Tibial nerve (tissue), 4 donors: ENCODE measurements around the gene DNAJB13. TPM values are rescaled to one million over a fixed set of nuclear protein-coding genes. Genes with fewer than 3 reads are reported as not detected.

Experiments
- DNase-seq, 2 donors: peaks; one replicate each; pipeline ENCODE4 v3.0.0-alpha.2; 2019; ENCODE audit warnings: low spot score in 2 of 2
- H3K27ac ChIP-seq, 4 donors: fragments of 200-600 bp; sonication (generic) in 3 of 4; one replicate each; pipeline ENCODE4 v1.5.1; 2017 to 2019; ENCODE audit warnings: mild to moderate bottlenecking in 1 of 4
- H3K27me3 ChIP-seq, 2 donors: fragments of 200-600 bp; sonication (generic) in 1 of 2; one replicate each; pipeline versions ENCODE4 v1.5.1 to v1.6.0; 2017 to 2019
- H3K36me3 ChIP-seq, 3 donors: fragments of 200-600 bp; sonication (generic); one replicate each; pipeline ENCODE4 v1.5.1; 2018 to 2019
- H3K4me1 ChIP-seq, 4 donors: fragments of 200-600 bp; sonication (generic) in 3 of 4; one replicate each; pipeline ENCODE4 v1.5.1; 2017 to 2019
- H3K4me3 ChIP-seq, 4 donors: fragments of 200-600 bp; sonication (generic) in 3 of 4; one replicate each; pipeline ENCODE4 v1.5.1; 2017 to 2019; ENCODE audit warnings: mild to moderate bottlenecking in 1 of 4, moderate library complexity in 1 of 4
- H3K9me3 ChIP-seq, 4 donors: fragments of 200-600 bp; sonication (generic) in 3 of 4; one replicate each; pipeline ENCODE4 v1.5.1; 2017 to 2019
- CTCF ChIP-seq, 5 experiments: fragments of 200-600 bp in 3 of 5; fragments of 450-650 bp in 2 of 5; sonication (generic) in 3 of 5; IDR thresholded peaks; one replicate each; pipeline ENCODE4 v1.5.1; 2016 to 2019; ENCODE audit warnings: antibody characterized with exemption in 5 of 5, mild to moderate bottlenecking in 3 of 5, moderate library complexity in 2 of 5
- EP300 ChIP-seq, 2 donors: sonication (generic); formaldehyde crosslinking; IDR thresholded peaks; one replicate each; pipeline ENCODE4 v1.6.1; 2017; ENCODE audit warnings: antibody characterized with exemption in 2 of 2, mild to moderate bottlenecking in 1 of 2
- POLR2A ChIP-seq, 2 donors: fragments of 450-650 bp; IDR thresholded peaks; one replicate each; pipeline ENCODE4 v1.6.1; 2017; ENCODE audit warnings: antibody characterized with exemption in 2 of 2, mild to moderate bottlenecking in 2 of 2, moderate library complexity in 2 of 2
- WGBS, 2 donors: methylation state at CpG; one replicate each; pipeline ENCODE4 v1.1.5; 2018; 5-methylcytosine and 5-hydroxymethylcytosine counted together
- total RNA-seq, 4 donors: library from RNA; depleted of rRNA; stranded (reverse); fragments of >200 nt; gene quantifications; one replicate each; pipeline ENCODE4 v1.1.0, GENCODE V29; 2016

The DNAJB13 gene
- total RNA-seq = 1 to 10 TPM in 1 of 4 donors, not detected in 3; 1.2 TPM

GRCh38 chr11:73950869-73951710 lies at the start of gene DNAJB13:
DNAJB13 (plus strand) TSS chr11:73951026; CDS start chr11:73951070, 44 bp downstream.
- Histone ChIP-seq H3K36me3 (no peaks in the 10 kb centered on the region), H3K27ac (no peak within 1 kb of the TSS), H3K4me3 (no peak within 1 kb of the TSS), H3K27me3 (peaks cover 0 to 4% of the 10 kb centered on the region in 2 donors), H3K9me3 (no peaks in the 10 kb centered on the region), H3K4me1 (peaks cover 0 to 7% (median 0%) of the 10 kb centered on the region in 4 donors)
- TF ChIP-seq EP300 (IDR thresholded peaks at IDR 0.05) (no peak), POLR2A (IDR thresholded peaks at IDR 0.05) (no peak), CTCF (IDR thresholded peaks at IDR 0.05) (no peak)
- DNase-seq = no peak
- WGBS, 2 donors = 75 to 82% methylated on average over 12 of the region's 12 CpGs

GRCh38 chr11:73902303-73902702 lies 48.5 kb upstream of the DNAJB13 start:
- DNase-seq = no peak
- no peak overlapping the region for H3K4me3 ChIP-seq
- TF ChIP-seq POLR2A (IDR thresholded peaks at IDR 0.05) (no peak), CTCF (IDR thresholded peaks at IDR 0.05) (no peak), EP300 (IDR thresholded peaks at IDR 0.05) (no peak)
- H3K4me1 ChIP-seq = no peaks in the 10 kb centered on the region
- no peak overlapping the region for H3K27ac ChIP-seq
- no peaks in the 10 kb centered on the region for H3K9me3 ChIP-seq
- peaks cover 0 to 75% (median 0%) of the 10 kb centered on the region in 3 donors for H3K36me3 ChIP-seq
- no peaks in the 10 kb centered on the region for H3K27me3 ChIP-seq
- WGBS, 2 donors = 90 to 91% methylated on average over 1 of the region's 1 CpG

- Histone ChIP-seq H3K27me3 (no peaks in the 10 kb centered on the region), H3K9me3 (no peaks in the 10 kb centered on the region), H3K27ac (no peak overlapping the region), H3K36me3 (peaks cover 0 to 83% (median 0%) of the 10 kb centered on the region in 3 donors), H3K4me1 (no peaks in the 10 kb centered on the region), H3K4me3 (no peak overlapping the region)
- 86 to 96% methylated on average over 4 of the region's 4 CpGs for WGBS, 2 donors
- TF ChIP-seq EP300 (IDR thresholded peaks at IDR 0.05) (no peak), CTCF (IDR thresholded peaks at IDR 0.05) (no peak), POLR2A (IDR thresholded peaks at IDR 0.05) (no peak)
- no peak for DNase-seq
These were observed 43.6 kb upstream of the DNAJB13 start for GRCh38 chr11:73907191-73907590.

GRCh38 chr11:73912026-73912425 lies 38.8 kb upstream of the DNAJB13 start:
- WGBS, 2 donors = 94 to 100% methylated on average over 2 of the region's 2 CpGs
- no peak for DNase-seq
- Histone ChIP-seq H3K4me3 (no peak overlapping the region), H3K9me3 (no peaks in the 10 kb centered on the region), H3K4me1 (no peaks in the 10 kb centered on the region), H3K27ac (no peak overlapping the region), H3K27me3 (no peaks in the 10 kb centered on the region), H3K36me3 (peaks cover 0 to 92% (median 15%) of the 10 kb centered on the region in 3 donors)
- TF ChIP-seq EP300 (IDR thresholded peaks at IDR 0.05) (no peak), POLR2A (IDR thresholded peaks at IDR 0.05) (no peak), CTCF (IDR thresholded peaks at IDR 0.05) (no peak)

GRCh38 chr11:73913472-73913871 lies 37.4 kb upstream of the DNAJB13 start:
- Histone ChIP-seq H3K36me3 (peaks cover 0 to 98% (median 15%) of the 10 kb centered on the region in 3 donors), H3K27me3 (no peaks in the 10 kb centered on the region), H3K4me3 (no peak overlapping the region), H3K4me1 (no peaks in the 10 kb centered on the region), H3K9me3 (no peaks in the 10 kb centered on the region), H3K27ac (no peak overlapping the region)
- no peak for DNase-seq
- TF ChIP-seq CTCF (IDR thresholded peaks at IDR 0.05) = no peak
- TF ChIP-seq POLR2A (IDR thresholded peaks at IDR 0.05) = no peak
- TF ChIP-seq EP300 (IDR thresholded peaks at IDR 0.05) = no peak
